HL-60/S4 treated with retinoic acid at 250 ng/mL for 4 days and 3 days (cell line): Measurements from ENCODE around the gene MMP27.

Experiments used
- in situ Hi-C: fragments of 300-500 bp; cut with MboI; formaldehyde crosslinking; loops from 2 replicates; pipeline ENCODE4 v1.7.0; 2022; ENCODE audit warnings: low sequenced_read_pairs

MMP27 gene

DNA sequence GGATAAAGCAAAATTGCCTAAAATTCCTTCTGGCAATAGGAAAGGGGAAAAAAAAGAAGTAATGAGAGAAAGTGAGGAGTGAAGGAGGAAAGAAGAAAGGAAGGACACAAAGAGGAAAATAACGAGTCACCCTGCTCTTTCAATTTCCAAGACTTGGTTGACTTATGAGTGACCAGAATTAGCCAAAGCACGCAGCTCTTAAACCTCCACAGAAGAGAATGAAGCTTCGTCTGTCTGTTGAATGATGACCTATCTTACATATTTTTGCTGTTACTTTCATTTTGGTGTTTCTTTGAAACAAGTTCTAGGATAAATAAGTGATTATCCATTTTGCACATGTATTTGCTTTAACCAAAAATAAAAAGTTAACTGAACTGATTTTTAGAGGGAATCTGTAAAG, 728 bp downstream of the MMP27 start:
- in situ Hi-C loops, result no loop called here

DNA sequence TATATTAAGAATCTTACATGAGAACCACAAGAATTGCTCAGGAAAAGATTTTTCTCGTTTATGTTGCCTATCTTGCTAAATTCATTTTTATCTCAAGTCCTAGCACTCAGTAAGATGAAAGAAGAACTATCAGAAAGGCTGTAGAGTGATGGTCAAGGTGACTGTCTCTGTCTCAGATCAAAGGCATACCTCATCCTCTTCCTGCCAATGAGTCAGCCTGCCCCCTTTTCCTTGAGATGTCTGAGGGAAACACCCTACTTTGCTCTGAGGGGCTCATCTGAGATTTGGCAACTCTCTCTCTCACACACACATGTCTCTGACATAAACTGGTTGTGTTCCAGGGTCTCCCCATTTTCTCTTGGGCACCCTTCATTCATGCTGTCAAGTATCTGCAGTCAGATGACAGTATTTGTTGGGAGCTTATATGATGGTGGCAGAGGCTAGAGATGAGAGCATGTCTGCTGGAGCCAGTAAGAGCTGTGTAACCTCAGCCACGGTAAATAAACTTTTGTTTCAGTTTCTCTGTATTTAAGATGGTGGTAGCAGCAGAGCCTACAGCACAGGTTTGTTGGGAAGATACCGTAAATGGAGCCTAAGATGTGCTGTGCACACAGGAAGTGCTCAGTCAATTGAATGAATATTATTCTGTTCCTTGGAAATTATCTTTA, 1.6 kb downstream of the MMP27 start:
- in situ Hi-C loops, result no loop called here

DNA sequence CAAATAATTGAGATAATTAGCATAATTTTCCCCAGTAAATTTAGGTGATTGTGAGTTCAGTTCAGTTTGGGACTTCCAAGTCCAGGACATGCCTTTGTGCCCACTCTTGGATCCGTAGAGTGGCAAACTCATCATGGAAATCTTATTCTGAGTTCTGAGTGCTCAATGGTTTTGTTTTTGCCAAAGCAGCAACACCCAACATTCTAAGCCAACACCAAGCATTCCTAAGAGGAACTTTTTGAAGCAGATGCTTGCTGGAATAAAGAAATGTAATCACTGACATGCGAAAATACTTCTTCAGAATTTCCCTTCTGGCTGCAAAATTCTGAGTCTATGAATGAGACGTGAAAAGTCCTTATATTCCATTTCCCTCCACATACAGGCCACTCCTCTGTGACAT, 10.4 kb downstream of the MMP27 start:
- in situ Hi-C loops, result no loop called here

DNA sequence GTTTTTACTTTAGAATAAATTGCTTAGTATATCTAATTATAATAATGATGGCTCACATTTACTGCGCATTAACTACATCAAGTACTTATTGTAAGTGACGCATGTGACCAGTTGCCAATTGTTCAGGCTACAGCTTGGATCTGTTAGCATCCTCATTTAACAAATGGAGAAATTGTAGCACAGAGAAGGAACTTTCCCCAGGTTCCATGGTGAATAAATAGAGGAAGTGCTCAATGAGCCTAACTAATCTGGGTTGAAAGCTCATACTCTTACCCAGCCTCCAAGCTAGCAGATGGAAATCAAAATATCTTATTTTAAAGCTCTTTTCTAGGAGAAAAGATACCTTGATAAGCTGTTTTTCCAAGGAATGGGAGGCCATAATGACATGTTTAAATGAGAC, 19.8 kb downstream of the MMP27 start:
- in situ Hi-C loops, result no loop called here

DNA sequence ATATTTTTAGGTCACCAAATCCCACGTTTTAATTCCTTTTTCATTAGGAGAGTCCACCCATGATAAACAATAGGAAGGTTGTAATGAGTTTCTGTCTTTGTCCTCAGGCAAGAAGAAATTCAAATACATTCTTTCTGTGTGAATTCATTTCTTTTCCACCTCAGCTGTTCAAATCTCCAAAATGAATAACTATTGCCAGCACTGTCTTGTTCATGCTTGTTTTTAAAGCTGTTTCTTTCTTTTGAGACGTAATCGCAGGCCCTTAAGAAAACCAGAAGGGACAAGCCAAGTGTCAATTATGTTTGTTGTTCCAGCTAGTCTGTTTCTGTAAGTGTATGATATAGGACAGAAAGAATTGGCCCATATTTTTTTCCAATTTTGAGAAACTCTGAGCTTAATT, 20.2 kb downstream of the MMP27 start:
- in situ Hi-C loops, result no loop called here

DNA sequence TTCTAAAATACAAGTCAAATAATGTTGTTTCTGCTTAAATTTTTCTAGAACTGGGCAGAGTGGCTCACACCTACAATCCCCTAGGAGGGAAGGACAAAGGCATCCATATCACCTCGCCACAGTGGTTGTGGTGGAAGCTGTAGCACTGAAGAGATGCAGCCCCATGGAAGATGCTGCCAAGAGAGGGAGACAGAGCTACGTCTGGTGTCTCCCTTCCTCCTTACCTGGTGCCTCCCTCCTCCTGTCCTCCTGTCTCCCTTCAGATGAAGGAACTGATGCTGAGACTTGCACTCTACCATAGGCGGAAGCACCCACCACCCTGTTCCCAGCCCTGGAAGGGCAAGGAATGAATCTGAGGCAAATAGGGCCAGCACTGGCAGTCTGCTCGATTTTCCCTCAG, 22.3 kb downstream of the MMP27 start:
- in situ Hi-C loops, result no loop called here

DNA sequence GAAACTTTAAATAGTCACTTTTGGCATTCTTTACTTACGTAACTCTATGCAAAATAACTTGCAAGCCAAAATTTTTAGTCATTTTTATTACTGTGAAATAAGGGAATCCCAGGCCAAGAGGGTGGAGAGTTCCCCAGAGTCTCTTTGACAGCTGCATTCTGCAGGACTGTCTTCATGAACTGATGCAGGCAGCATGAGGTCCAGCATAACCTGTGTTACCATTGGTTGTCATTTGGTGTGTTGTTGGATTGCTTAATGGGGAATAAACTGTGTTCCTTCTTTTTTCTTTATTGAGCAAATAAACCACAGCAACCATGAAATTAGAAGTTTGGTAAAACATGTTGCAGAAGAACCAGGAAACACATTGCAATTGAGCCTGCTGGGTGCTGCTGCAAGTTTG, 24.6 kb downstream of the MMP27 start:
- in situ Hi-C loops, result no loop called here

DNA sequence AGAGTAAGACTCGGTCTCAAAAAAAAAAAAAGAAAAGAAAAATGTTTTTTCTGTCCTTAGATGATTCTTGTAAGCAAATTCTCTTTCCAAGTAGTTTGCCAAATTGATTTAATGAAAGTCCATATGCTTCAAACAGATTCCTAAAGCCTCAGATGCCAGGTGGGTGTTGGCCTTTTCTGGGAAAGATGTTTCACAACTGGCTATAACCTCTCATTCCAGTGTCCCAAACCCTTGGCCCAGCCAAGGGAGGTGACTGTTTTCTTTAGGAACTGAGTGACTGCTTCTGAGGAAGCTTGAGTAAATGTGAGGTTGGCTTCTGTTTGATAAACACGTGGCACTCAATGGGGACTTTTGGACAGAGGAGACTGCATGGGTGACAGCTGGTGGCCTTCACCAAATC, 27.5 kb downstream of the MMP27 start:
- in situ Hi-C loops, result no loop called here

DNA sequence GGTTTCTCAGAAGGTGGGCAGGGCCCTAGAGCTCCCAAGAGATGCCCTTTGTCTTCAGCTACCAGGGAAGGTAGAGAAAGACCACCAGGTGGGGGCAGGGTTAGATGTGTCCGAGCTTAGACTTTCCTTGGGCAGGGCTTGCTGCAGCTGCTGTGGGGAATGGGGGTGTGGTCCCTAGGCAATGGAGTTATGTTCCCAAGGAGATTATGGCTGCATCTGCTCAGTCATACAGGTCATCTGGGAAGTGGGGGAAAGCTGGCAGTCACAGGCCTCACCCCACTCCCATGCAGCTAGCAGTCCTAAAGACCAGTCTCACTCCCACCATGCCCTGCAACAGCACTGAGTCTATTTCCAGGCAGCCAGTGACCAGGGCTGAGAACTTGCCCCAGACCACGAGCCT, 29.5 kb downstream of the MMP27 start:
- in situ Hi-C loops, result no loop called here

DNA sequence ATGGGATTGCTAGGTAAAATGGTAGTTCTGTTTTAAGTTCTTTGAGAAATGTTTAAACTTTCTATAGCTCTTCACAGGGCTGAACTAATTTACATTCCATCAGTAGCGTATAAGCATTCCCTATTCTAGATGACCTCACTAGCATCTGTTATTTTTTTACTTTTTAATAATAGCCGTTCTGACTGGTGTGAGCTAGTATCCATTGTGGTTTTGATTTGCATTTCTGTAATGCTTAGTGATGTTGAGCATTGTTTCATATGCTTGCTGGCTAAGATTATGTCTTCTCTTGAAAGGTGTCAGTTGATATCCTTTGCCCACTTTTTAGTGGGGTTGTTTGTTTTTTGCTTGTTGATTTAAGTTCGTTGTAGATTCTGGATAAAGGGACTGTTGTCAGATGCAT, 35.9 kb downstream of the MMP27 start:
- in situ Hi-C loops, result no loop called here

DNA sequence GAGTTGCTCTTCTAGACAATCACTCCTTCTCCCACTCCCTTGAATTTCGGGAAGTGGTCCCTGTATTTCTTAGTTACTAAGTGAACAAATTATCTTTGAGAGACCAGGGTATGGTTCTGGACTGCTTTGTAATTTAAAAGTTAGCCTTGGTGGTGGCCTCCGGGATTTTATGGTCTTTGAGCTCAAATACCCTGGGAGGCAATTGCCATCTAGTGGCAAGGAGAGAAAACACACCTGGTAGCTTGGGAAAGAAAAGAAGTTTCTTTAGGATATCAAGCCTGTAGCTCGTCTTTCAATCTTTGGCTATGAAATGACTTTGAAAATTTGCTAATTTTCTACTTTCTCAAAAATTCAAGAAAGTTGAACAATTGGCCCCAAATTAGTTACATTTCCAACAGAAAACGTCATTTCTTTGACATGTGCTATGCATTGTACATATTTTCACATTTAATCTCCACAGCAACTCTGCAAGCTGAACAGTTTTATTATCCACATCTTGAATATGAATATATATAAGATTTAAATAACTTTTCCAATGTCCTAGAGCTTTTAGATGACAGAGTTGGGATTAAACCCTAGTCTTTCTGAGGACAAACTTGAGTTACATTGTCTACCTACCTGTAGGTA, 39.1 kb downstream of the MMP27 start:
- in situ Hi-C loops, result no loop called here

DNA sequence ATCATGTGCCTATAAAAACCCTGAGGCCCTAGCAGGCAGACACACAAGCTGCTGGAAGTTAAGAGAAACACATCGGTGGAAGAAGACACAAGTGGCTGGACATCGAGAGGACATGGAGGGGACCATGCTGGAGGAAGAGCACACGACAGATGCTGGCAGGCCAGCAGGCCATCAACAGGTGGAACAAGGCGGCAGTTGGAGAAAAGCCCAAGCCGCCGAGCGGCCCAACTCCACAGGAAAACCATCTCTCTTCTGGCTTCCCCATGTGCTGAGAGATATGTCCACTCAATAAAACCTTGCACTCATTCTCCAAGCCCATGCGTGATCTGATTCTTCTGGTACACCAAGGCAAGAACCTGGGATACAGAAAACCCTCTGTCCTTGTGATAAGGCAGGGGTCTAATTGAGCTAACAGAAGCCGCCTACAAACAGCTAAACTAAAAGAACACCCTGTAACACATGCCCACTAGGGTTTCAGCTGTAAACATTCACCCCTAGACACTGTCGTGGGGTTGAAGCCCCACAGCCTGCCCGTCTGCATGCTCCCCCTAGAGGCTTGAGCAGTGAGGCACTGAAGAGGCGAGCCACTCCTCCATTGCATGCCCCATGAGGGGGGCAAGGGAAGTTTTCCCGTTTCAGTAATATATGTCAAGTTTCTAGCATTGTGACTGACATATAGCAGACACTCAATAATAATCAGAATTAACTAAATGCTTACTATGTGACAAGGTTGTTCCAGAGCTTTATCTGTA, 41.4 kb downstream of the MMP27 start:
- in situ Hi-C loops, result no loop called here

DNA sequence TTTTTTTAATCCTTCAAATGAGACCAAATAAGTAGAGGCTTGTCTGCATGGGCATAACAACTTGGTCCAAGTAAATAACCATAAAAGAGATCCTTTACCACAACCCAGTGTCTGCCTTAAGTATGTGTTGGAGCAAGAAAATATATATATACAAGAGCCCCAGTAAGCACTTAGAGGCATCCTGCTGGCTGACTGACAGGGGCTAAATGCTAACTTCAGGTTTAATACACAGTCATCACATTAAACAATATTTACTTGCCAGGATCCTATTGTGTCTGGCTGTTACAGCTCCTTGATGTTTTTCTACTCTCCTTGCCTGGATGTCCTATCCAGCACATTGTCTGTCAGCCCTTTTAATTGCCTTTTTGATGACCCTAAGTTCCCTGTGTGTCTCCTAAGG, 43.0 kb downstream of the MMP27 start:
- in situ Hi-C loops, result no loop called here

DNA sequence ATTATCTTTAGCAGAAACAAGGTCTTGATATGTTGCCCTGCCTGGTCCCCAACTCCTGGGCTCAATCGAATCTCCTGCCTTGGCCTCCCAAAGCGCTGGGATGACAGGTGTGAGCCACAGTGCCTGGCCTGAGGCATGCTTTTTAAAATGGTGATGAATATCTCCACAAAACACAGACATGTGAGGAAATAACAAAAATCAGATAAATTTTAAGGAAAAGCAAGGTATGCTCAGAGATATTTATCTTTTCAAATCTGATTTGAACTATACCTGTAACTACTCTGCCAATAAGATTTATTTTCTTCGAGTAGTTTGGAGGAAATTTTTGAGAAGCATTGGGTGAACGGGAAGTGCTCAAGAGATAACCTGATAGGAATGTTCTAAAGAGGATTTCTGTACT, 44.5 kb downstream of the MMP27 start:
- in situ Hi-C loops, result no loop called here

DNA sequence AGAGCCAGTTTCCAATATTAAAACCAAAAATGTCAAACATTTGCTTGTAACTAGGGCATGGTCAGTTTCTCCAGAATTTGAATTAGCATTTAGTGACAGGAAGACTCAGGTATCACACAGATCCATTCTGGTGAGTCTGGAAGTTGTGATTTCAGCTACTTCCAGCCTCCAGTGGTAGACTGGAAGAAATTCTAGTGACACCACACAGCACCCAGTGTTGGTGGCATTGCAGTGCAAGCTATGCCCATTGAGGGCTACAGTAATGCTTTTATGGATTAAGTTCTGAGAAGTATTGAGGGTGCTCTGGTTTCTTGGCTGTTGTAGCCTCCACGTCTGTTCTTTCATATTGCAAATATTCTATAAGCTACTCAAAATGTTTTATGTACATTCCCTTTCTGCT, 49.0 kb downstream of the MMP27 start:
- in situ Hi-C loops, result no loop called here

DNA sequence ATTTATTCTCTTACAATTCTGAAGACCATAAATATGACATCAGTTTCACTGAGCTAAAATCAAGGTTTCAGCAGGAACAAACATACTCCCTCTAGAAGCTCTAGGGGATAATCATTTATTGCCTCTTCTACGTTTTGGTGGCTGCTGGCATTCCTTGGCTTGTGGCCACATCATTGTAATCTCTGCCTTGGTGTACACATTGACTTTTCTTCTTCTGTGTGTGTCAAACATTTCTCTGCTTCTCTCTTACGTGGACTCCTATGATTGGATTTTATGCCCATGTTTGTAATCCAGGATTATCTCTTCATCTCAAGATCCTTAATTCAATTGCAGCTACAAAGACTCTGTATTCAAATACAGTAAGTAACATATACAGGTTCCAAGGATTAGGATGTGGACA, 50.0 kb downstream of the MMP27 start:
- in situ Hi-C loops, result no loop called here

DNA sequence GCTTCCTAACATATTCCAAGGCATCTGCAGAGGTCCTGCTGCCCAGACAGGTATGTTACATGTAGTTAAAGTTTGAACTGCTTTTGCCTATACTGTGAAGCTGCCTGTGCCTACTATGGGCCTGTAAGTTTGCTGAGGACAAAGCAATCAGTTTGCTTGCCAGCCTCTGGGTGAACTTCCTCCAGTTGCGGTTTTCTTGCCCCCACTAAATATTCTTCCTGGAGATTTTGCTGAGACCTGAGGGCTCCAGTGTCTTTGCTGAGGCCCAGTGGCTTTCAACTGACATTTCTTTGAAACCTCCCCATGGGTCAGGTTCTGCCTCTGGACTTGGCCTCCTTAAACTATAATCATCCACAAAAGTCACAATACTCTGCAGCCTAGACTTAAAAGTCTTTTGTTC, 50.8 kb downstream of the MMP27 start:
- in situ Hi-C loops, result no loop called here

DNA sequence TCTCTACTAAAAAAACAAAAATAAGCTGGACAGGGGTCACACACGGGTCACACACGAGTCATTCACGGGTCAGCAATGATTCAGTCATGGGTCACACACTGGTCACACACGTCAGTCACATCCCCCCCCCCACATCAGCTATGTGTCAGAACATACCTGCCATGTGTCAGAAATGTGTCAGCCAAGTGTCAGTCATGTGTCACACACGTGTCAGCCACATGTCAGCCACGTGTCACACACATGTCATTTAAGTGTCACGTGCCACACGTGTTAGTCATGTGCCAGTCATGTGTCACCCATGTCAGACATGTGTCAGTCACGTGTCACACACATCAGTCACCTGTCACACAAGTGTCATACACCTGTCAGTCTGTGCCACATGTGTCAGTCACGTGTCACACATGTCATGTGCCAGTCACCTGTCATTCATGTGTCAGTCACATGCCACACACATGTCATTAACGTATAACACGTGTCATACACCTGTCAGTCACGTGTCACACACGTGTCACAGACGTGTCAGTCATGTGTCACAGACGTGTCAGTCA, 51.8 kb downstream of the MMP27 start:
- in situ Hi-C loops, result no loop called here

DNA sequence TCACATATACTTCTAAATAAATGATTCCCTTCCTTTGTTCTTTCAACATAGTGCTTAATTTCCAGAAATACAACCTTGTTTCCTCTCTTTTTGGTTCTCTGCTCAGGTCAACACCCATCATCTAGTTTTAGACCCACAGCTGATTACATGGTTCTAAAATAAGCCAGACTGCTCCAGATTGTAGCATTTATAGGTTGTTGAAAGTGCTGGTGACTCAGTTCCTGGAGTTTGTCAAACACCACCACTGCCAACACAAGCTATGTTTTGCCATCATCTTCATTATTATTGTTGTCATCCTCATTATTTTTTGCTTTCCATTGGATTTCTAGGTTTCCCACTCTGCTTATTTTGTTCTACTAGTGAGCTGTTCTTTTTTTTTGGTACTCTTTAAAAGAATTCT, 58.1 kb downstream of the MMP27 start:
- in situ Hi-C loops, result no loop called here

DNA sequence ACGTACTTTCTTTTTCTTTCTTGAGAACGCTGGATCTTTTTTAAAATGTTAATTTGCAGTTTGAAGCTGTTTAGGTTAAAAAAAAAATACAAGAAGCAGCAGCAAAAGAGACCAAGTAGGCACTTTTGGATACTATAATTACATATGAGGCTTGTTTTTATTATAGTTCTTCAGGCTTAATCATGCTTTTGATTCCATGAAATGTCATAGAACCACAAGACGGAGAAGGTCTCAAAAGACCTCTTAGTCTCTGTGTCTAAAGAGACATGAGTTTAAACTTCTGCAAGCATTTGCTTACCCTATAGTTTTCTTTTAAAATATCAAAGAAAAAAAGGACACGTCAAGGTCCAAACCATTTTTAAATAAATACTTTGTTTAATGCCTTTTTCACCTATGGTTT, 61.6 kb downstream of the MMP27 start:
- in situ Hi-C loops, result no loop called here
